ENCODE data around the gene SORT1.

GRCh38 chr1:109270623-109271317 is 126.9 kb downstream of the SORT1 start:
- TF ChIP-seq SIN3A (conservative IDR thresholded peaks at IDR 0.05 in 1 of 2, IDR thresholded peaks at IDR 0.05 in 1 of 2; ENCODE audit: low read depth in 1 of 2, low read length in 2 of 2) (no peak), CTCF (IDR thresholded peaks at IDR 0.05; ENCODE audit: control extremely low read depth in 1 of 3, insufficient read depth in 1 of 3, low read depth in 1 of 3, low read length in 3 of 3) (no peak), NRF1 (IDR thresholded peaks at IDR 0.05; ENCODE audit: low read depth, low read length) (no peak), TCF12 (IDR thresholded peaks at IDR 0.05; ENCODE audit: low read depth, low read length) (no peak), TBP (IDR thresholded peaks at IDR 0.05; ENCODE audit: low read depth, low read length) (no peak), EZH2 (IDR thresholded peaks at IDR 0.05; ENCODE audit: low read depth, low read length, severe bottlenecking) (no peak), NANOG (IDR thresholded peaks at IDR 0.05; ENCODE audit: insufficient read depth, low read depth, low read length, poor library complexity, severe bottlenecking) (no peak), SUZ12 (IDR thresholded peaks at IDR 0.05; ENCODE audit: low read length) (no peak), POLR2A (IDR thresholded peaks at IDR 0.05; ENCODE audit: control extremely low read depth in 1 of 2, low read depth in 2 of 2, low read length in 2 of 2) (no peak), ZNF274 (IDR thresholded peaks at IDR 0.05; ENCODE audit: borderline replicate concordance, extremely low read depth, low read length) (no peak), KDM5A (IDR thresholded peaks at IDR 0.05; ENCODE audit: low read length) (no peak), TAF1 (IDR thresholded peaks at IDR 0.05; ENCODE audit: low read depth, low read length) (no peak), EP300 (IDR thresholded peaks at IDR 0.05; ENCODE audit: borderline replicate concordance in 1 of 2, low read depth in 2 of 2, low read length in 2 of 2) (no peak), HDAC2 (IDR thresholded peaks at IDR 0.05; ENCODE audit: borderline replicate concordance in 1 of 2, low read depth in 2 of 2, low read length in 2 of 2) (no peak)
